NCI-H128 (cell line): ENCODE data around the gene SCNN1B.

Experiments
- DNase-seq: peaks from one replicate; lab custom pipeline; 2025; ENCODE audit not compliant: unreplicated experiment; lab: John Stamatoyannopoulos, UW

The SCNN1B gene

GRCh38 chr16:23319861-23320615 lies 17.9 kb downstream of the SCNN1B start:
- DNase-seq = no peak

DNA sequence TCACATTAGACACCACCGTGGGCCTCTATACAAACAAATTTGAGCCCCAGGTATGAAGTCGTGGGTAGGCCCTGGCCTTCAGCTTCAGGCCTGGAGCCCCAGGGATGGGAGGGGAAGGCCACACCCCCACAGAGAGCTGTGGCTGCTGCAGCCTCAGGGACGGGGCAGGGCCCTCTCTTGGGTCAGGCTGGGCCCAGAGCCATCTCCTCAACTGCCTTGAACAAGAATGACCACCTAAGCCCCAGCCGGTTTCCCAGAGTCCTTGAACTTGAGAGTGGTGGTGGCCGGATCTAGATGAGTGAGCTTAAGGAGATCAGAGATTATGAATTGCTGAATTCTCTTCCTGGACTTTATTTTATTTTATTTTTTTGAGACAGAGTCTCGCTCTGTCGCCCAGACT lies 18.6 kb downstream of the SCNN1B start:
- DNase-seq = no peak

DNA sequence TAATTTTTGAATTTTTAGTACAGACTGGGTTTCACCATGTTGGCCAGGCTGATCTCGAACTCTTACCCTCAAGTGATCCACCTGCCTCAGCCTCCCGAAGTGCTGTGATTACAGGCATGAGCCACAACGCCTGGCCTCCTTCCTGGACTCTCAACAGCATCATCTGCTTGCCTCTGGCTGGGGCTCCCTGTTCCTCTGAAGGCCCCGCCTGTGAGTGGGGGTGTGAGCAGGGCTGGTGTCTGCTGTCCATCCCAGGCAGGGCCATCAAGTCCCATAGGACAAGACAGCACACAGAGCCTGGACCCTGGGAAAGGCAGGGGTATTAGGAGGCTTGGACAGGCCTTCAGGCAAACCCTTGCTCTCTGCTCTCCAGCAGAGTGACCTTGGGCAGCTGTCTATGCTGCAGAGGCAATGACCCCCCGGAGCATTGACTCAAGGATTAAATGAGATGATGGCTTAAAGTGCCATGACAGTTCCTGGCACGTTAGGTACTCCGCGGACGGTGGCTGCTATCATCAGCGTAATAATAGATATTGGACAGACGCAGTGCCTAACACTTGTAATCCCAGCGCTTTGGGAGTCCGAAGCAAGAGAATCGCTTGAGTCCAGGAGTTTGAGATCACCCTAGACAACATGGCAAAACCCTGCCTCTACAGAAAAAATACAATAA lies 19.2 kb downstream of the SCNN1B start:
- no peak for DNase-seq

- DNase-seq = no peak
Measured at GRCh38 chr16:23323224-23324030, 21.3 kb downstream of the SCNN1B start.

GRCh38 chr16:23324727-23325126 lies 22.6 kb downstream of the SCNN1B start:
- DNase-seq = no peak

DNA sequence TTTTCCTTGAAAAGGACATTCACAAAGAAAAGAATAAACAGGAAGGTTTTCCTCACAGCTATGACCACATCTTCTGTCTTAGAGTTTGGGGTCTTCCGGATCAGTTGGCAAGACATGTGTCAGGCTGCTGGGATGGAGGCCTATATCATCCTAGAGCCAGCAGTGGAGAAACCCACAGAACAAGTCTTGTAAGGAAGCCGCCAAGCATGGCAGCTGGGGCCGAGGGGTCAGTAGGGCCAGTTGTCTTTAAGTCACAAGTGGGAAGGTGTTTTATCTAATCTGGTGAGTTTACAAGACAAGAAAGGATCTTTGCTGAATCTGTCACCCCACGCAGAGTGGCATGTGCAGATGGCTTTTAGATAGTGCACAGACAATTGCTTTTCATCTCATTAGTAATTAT lies 25.7 kb downstream of the SCNN1B start:
- DNase-seq = no peak

DNA sequence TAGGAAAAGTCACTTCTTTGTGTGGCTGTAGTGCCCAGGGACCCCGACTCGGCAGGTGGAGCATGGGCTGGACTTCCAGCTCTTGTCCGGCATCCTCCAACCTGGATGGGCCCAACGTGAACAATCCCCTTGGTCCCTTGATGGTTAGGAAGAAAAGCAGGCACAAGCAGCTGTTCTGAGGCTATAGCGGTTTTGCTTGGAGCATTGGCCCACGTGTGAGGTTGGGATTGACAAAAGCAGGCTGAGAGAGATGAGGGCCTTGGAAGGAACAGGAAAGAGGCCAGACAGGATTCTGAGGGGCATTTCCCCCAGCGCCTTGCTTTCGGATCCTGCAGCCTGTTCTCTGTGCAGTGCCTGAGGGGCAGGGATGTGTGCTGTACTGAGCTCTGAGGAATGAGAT lies 28.1 kb downstream of the SCNN1B start:
- DNase-seq = no peak

GRCh38 chr16:23330583-23331249 lies 28.6 kb downstream of the SCNN1B start:
- DNase-seq = no peak

- DNase-seq = no peak
Measured at GRCh38 chr16:23333034-23333579, 31.0 kb downstream of the SCNN1B start.

DNA sequence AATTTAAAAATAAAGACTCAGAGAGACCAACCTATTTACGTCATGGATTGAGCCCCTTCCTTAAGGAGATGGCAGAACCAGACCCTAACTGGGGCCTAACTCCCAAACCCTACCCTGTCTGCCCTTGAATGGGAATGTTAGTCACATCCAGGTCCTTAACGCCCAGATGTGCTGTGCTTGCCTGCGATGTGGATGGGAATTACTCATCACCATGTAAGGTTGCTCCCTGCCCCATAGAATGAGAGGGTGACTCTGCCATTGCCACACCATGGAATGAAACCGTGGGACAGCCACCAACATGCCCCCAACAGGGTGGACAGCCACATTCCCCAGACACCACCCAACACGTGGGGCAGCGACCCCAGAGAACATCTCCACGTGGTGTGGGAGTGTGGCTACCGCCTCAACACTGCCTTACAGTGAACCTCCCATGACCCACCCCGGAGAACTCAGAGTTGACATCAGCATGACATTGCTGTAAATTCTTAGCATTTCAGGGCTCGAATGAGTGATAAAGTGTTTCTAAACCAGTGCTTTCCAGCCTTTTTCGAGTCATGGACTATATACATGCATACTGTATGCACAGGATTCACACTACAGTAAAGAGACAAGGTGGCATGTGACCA lies 31.8 kb downstream of the SCNN1B start:
- no peak for DNase-seq

DNA sequence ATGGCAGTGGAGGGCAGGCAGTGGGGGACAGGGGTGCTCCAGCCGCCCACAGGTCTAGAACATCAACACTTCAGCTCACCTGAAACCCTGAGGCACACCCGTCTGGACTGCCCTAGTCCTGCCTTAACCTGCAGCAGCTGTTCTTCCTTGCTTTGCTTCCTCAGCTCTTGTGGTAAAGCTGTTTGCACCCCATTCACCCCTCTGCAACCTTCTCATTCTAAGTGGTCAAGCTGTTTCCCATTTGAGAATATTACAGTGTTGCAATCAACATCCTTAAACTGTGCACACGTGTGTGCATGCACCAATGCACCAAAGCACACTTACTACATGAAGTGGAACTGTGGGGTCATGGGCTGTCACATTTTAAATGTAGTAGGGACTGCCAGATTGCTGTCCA lies 32.4 kb downstream of the SCNN1B start:
- DNase-seq = no peak

DNA sequence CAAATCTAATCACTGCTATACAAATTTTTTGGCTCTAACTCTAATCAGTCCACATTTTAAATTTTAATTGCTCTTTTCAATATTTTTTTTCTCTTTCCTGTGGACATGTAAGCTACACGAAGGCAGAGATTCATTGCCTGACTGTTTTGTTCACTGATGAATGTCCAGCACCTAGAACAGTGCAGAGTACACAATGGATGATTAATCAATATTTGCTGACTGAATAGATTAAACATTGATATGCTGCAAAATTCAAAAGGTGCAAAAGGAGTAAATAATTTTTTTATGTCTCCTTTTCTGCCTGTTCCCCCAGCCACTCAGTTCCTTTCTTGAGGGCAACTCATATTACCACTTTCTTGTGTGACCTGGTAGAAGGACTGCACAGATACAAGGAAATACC lies 32.8 kb downstream of the SCNN1B start:
- no peak for DNase-seq

- DNase-seq = no peak
Measured at GRCh38 chr16:23337836-23338550, 35.9 kb downstream of the SCNN1B start.

DNA sequence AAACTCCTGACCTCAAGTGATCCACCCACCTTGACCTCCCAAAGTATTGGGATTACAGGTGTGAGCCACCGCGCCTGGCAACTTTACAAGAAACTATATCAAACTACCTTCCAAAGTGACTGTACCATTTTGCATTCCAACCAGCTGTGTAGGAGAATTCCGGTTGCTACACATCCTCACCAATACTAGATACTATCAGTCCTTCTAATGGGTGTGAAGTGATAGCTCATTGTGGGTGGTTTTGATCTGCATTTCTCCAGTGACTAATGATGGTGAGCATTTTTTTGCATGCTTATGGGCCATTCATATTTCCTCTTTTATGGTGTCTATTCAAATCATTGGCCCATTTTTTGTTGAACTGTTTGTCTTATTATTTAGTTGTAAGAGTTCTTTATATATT lies 37.7 kb downstream of the SCNN1B start:
- DNase-seq = no peak

GRCh38 chr16:23342083-23342640 lies 40.1 kb downstream of the SCNN1B start:
- DNase-seq = no peak

DNA sequence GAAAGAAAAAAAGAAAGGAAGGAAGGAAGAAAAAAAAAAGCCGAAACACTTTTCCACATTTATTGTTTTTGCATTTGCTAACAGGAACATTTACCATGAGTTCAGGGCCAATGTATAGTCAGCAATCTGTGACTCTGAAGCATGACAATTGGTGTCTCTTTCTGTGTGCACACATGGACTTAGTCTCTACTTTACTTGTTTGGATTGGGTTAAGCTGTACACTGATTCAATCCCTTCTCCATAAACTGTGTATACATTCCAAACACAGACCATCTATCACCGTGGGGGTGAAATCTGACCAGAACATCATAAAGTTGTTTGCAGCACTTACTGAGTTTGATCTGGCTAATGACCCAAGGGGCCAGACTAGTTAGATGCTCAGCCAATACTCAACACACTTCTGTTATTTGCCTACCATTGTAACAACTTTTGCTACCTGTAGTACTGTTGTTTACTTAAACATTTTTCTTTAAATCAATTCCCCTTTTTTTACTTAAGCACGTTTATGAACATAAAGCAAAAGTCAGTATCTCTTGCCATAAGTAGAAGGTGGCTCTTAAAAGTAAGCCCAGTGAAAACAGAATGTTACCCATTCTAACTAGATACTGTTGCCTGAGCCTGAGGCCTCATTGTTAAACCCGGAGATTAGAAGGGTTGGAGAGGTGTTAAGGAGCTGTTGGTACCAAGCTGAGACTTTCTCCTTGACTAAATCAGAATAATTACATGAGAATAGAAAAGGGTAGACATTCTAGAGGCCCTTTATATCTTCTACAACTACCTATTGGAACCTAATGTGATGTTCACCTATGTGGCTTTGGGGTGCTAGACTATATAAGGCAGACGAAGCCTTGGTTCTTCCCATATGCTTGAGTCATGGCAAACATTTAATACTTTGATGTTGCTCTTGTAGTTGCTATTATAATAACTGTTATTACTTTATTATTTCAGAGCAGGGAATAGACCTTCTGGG lies 41.8 kb downstream of the SCNN1B start:
- no peak for DNase-seq

DNA sequence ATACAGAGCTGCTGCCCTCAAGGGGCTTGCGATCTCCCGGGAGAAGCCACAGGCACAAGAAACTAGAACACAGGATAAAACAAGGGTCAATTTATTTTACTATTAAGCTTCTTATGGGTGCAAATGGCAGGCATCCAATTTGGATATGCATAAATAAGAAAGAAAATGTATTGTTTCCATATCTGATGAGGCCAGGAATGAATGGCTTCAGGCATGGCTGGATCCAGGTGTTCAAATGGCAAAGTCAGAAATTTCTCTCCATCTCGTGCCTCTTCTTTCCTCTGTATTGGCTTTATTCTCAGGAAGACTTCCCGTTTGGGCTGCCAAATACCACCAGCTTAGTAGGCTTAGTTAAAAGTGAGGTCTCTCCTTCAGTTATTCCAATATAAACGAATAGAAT lies 43.1 kb downstream of the SCNN1B start:
- no peak for DNase-seq
